ENCODE results near the gene FAM156B. TPM values are rescaled to one million over a fixed set of nuclear protein-coding genes. Genes with fewer than 3 reads are reported as not detected.

FAM156B gene
- total RNA-seq, 2 donors from 2014 or later: 12.1 to 12.6 TPM

Other genes starting within 250 kb of the FAM156B start
- gene SSX7, start 242.4 kb upstream of the FAM156B start, total RNA-seq: not detected
- not detected for gene SSX2, start 190.2 kb upstream of the FAM156B start, total RNA-seq
- gene SSX2B, start 146.1 kb upstream of the FAM156B start, total RNA-seq: not detected
- not detected for gene SPANXN5, start 99.9 kb upstream of the FAM156B start, total RNA-seq
- gene XAGE5, start 86.0 kb upstream of the FAM156B start, total RNA-seq: not detected
- not detected for gene XAGE3, start 29.2 kb upstream of the FAM156B start, total RNA-seq
- gene FAM156A, start 61.2 kb downstream of the FAM156B start, total RNA-seq: 10 to 100 TPM in 1 of 2 donors, 1 to 10 TPM in 1; 9.9 to 14.2 TPM
- 1 to 10 TPM; 1.3 to 2.8 TPM for gene GPR173, start 151.5 kb downstream of the FAM156B start, total RNA-seq
- gene TSPYL2, start 185.0 kb downstream of the FAM156B start, total RNA-seq: 10 to 100 TPM; 33.5 to 37.4 TPM
- gene KANTR, start 196.8 kb downstream of the FAM156B start, total RNA-seq: 1 to 10 TPM; 5.4 to 5.7 TPM